Bronchial epithelial cell (primary cell): ENCODE data around the gene WIPF1. TPM values are rescaled to one million over a fixed set of nuclear protein-coding genes. Genes with fewer than 3 reads are reported as not detected.

Experiments
- DNase-seq: peaks from one replicate; pipeline ENCODE4 v3.0.0-alpha.2; 2010; ENCODE audit warnings: low read depth
- FAIRE-seq: peaks from 2 replicates; lab custom pipeline; 2011; peaks lifted over from hg19 to GRCh38; lab: Jason Lieb, UNC
- H3K27me3 ChIP-seq: 2 replicates; pipeline ENCODE4 v1.5.1; 2011; ENCODE audit warnings: low read length; ENCODE audit not compliant: control insufficient read depth, insufficient read depth
- H3K36me3 ChIP-seq: 2 replicates; pipeline ENCODE4 v1.5.1; 2011; ENCODE audit warnings: low read length; ENCODE audit not compliant: control insufficient read depth, insufficient read depth
- H3K4me3 ChIP-seq: 2 replicates; pipeline ENCODE4 v1.5.1; 2011; ENCODE audit warnings: mild to moderate bottlenecking, low read depth, low read length, control low read depth
- CTCF ChIP-seq: IDR thresholded peaks from 2 replicates; pipeline ENCODE4 v1.5.1; 2011; ENCODE audit warnings: mild to moderate bottlenecking, moderate library complexity, low read length, control low read depth, inconsistent platforms; ENCODE audit not compliant: insufficient read depth, severe bottlenecking
- total RNA-seq: library from RNA; depleted of rRNA; stranded (reverse); fragments of >200 nt; gene quantifications from 2 replicates; pipeline ENCODE4 v1.2.1, GENCODE V29; 2014

The WIPF1 gene
- total RNA-seq, 1 donor from 2014 or later, result 0.26 TPM

- Histone ChIP-seq H3K36me3 (no peaks in the 10 kb centered on the region), H3K27me3 (no peaks in the 10 kb centered on the region), H3K4me3 (no peak overlapping the region)
- no peak for FAIRE-seq
- no peak for TF ChIP-seq CTCF
- DNase-seq, result no peak
Measured at GRCh38 chr2:174516501-174517378, 80.9 kb downstream of the WIPF1 start.

- H3K27me3 ChIP-seq, result no peaks in the 10 kb centered on the region
- TF ChIP-seq CTCF, result no peak
- FAIRE-seq (no peak), DNase-seq (no peak)
- no peak overlapping the region for H3K4me3 ChIP-seq
- no peaks in the 10 kb centered on the region for H3K36me3 ChIP-seq
Measured at GRCh38 chr2:174512345-174512744, 85.3 kb downstream of the WIPF1 start.

- H3K36me3 ChIP-seq, result no peaks in the 10 kb centered on the region
- no peak for DNase-seq
- FAIRE-seq, result no peak
- no peak overlapping the region for H3K4me3 ChIP-seq
- H3K27me3 ChIP-seq, result no peaks in the 10 kb centered on the region
- no peak for TF ChIP-seq CTCF
Measured at GRCh38 chr2:174511580-174512260, 85.9 kb downstream of the WIPF1 start.

- peak; percentile 12 for DNase-seq
Measured at GRCh38 chr2:174510583-174511189, 86.9 kb downstream of the WIPF1 start.

More at GRCh38 chr2:174510583-174511189, 86.9 kb downstream of the WIPF1 start:
- Histone ChIP-seq H3K27me3 (no peaks in the 10 kb centered on the region), H3K4me3 (no peak overlapping the region), H3K36me3 (no peaks in the 10 kb centered on the region)
- TF ChIP-seq CTCF, result no peak
- FAIRE-seq, result no peak

Other genes starting within 250 kb of the WIPF1 start
- 20.0 and 21.8 TPM in 2 replicates for gene SCRN3, start 202.1 kb downstream of the WIPF1 start, total RNA-seq
- gene GPR155, start 110.8 kb downstream of the WIPF1 start, total RNA-seq, result 1.3 TPM in 2 replicates
- gene CHRNA1, start 166.7 kb upstream of the WIPF1 start, total RNA-seq, result not detected in 2 replicates